ENCODE data around the gene SEMA4F. TPM values are rescaled to one million over a fixed set of nuclear protein-coding genes. Genes with fewer than 3 reads are reported as not detected.

Gene SEMA4F
- total RNA-seq, 1 donor from 2014 or later, result 3.2 TPM

DNA sequence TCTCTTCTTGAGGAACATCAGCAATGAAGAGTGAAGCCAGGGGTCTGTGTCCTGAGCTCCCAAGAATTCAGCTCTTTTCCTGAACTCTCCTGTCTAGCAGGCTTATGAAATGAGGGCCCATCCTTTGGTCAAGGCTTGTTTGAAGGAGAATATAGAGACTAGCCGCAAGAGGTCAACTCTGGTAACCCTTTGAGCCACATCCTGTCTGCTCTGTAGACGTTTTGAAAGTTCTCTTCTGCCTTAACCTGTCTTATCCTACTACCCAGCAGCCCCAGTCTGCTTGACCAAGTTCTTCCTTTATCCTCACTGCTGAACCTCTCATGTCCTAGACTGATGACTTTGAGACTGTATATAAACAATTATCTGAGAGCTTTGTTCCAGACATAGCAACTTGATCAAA, 5.4 kb downstream of the SEMA4F start:
- no peak for DNase-seq

DNA sequence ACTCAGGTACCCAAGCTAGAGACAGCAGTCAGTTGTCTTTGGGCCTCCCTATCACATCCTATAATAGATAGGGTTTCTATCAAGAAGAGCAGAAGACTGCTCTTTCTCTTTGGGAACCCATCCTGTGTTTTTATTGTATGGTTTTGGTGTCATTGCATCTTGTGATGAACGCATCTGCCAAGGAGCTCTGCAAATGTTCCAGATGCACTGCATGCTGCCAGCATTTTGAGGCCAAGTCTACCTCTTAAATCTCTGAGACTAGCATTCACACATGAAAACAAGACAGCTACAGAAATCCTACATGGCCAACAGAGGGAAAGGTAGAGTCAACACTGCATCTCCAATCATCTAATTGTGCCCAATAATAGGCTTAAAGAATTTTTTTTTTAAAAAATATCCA, 14.0 kb downstream of the SEMA4F start:
- DNase-seq, result no peak

DNA sequence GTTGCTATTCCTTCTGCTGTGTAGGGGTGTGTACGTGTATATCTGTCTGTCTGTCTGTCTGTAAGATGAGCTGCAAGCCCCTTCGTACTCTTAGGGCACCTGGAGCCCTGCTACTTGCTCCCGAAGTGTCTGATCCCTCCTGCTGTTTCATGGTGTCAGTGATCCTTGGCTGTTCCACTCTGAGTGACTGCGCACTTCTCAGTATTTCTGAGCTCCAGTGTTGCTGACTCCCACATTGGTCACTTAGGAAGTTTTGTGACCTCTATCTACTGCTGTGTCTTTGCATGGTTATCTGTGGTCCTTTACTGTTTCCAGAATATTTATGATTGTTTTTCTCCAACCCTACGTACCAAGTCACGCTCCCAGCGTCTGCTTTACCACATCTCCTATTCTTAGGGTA, 16.2 kb downstream of the SEMA4F start:
- DNase-seq, result no peak

DNA sequence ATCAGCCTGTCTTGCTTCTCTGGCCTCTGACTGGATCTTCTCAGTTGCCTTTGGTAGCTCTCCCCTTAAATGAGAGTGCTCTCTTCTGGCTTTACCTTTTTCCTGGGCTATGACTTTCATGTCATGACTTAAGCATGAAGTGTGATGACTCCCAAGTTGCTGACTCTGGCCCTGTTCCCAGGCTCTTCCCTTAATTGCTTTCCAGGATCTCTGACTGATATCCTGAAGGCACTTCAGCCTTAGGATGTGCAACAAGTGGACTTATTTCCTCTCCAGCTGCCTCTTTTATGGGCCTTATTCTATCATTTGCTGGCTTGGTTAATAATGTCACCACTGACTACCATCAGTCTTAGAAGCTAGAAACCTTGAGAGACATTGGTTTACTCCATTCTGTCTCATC, 17.4 kb downstream of the SEMA4F start:
- DNase-seq, result no peak

DNA sequence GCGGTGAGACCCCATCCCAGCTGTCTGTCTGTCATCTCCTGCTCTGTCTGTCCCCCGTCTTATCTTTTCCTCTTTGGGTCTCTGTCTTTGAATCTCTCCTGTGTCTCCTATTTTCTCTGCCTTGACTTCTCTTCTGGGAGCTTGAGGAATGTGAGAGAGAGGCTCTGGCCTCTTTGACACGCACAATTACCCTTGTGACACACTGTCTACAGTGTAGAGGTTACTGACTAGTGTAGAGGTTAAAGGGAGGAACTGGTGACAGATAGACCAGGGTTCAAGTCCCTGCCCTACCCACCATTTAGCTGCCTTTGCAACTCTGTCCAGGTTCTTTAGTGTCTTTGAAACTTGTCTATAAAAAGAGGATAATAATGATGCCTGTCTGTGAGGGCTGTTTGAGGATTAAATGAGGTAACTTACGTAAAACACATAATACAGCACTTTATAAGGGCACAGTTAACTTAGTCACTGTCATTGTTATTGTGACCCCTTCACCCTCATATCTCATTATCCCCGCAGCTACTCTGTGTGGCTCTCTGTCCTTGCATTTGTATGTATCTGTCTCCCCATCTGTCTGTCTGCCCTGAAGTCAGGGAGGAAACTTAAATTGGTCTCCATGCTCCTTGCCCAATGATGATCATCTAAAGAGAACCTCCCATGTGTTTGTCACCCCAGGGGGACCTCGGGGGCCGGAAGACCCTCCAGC, 19.9 kb downstream of the SEMA4F start:
- no peak for DNase-seq

DNA sequence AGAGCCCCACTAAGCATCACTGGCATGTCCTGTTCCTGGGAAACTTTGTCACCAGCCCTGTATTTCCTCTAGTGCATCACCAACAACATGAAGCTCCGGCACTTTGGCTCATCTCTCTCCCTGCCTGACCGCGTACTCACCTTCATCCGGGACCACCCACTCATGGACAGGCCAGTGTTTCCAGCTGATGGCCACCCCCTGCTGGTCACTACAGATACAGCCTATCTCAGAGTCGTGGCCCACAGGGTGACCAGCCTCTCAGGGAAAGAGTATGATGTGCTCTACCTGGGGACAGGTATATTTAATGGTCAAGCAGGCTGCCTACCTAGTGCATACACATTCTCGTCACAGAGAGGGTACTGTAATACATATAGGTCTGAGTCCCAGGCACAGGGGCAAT, 21.0 kb downstream of the SEMA4F start:
- DNase-seq, result no peak

DNA sequence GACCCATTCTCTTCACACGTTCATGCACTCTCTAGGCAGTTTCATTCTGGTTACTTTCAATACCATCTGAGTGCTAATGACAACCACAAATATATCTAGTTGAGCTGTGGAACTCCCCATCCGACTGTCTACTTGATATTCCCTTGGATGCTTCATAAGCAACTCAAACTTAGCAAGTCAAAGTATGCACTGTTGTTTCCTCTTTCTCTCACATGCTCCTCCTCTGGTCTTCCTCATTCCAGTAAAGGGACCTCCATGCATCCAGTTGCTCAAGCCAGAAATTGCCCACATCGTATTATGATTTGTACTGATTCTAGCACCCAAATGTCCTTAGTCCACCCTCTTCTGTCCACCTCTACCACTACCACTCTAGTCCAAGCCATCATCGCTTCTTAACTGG, 22.3 kb downstream of the SEMA4F start:
- DNase-seq, result no peak

DNA sequence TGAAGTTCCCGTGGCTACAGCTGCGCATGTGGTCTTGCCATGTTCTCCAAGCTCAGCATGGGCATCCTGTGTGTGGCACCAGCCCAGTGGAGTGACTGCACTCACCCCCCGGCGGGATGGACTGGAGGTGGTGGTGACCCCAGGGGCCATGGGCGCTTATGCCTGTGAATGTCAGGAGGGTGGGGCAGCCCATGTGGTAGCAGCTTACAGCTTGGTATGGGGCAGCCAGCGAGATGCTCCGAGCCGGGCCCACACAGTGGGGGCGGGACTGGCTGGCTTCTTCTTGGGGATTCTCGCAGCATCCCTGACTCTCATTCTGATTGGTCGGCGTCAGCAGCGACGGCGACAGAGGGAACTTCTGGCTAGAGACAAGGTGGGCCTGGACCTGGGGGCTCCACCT, 25.6 kb downstream of the SEMA4F start:
- no peak for DNase-seq

DNA sequence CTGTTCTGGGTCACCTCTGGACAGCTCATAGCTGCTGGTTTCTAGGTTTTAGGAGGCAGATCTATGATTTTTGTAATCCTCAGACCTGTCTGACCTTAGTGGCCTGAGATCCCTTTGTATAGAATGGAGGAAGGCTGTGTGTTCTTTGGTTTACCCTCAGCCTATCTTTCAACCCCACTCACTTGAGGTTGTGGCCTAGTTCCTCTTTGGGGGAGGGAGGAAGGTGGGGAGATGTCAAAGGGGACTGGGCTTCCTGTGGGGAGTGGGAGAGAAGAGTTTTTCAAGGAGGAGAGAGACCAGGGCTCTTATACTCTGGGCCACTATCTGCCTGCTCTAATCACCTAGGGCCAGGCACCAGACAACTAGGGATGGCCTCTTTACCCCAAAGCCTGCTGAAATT, 28.5 kb downstream of the SEMA4F start:
- DNase-seq, result no peak

DNA sequence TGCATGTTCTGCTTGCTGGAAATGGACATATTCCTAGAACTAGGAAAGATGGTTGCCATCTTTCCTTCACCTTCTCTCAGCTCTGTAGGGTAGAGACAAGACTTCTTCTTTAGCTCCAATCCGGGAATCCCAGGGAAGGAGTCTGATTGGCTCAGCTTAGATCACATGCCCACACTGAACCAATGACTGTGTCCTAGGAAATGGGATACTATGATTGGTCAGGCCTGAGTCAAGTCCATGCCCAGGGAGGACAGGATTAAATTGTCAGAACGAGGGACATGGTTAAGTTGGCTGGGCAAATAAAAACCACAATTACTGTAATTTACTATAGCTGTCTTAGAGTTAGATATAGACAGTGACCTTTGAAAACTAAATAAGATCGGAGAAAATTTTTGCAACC, 31.4 kb downstream of the SEMA4F start:
- DNase-seq, result no peak

DNA sequence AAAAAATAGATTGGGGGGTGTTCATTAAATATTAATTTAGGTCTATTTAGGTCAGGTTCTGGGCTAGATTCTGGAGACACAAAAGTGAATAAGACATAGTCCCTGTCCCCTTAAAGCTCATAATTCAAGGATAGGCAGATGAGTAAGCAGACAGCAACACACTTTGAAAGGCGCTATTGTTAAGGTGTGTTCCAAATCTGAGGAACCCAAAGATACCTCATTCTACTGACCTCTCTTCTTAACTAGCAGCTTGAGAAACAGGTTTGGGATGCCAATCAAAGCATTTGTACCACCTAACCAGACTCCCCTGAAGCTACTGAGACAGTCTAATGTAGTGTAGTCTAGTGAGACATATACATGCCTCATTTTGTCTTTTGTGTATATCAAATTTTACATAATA, 34.8 kb downstream of the SEMA4F start:
- no peak for DNase-seq

DNA sequence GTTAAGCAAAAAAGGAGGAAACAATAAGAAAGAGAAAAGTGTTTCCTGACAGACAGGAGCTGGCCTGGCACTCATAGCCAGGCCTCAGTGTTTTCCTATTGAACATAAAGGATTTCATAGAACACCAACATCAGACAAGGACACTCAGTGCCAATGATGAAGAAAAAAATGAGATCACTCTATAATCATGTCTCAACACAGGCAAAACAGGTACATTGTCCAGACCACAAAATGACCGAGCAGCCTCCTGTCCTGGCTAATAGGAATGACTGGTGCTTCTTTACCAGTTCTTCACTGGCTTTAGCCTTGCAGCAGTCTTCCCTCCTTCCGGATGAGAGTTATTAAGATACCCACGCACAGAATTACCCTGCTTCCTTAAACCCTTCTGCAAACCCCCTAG, 35.6 kb downstream of the SEMA4F start:
- no peak for DNase-seq

DNA sequence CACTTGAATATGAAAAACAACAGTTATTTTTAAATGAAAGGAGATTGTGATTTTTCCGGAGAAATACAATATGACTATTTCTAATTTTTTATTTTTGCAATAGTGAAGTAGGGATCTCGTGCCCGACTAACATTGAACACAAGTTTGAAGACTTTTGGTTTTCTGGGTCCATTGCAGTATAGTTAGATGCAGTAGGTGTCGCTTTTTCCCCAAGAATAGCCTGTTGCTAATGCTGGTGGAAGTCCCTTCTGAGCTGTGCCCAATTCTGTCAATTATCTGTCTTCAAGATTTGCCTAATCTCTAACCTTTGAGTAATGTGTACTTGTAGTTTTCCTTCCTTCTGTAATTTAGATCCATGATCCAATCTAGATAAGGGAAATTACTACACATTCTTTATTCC, 36.5 kb downstream of the SEMA4F start:
- DNase-seq, result peak; percentile 42

DNA sequence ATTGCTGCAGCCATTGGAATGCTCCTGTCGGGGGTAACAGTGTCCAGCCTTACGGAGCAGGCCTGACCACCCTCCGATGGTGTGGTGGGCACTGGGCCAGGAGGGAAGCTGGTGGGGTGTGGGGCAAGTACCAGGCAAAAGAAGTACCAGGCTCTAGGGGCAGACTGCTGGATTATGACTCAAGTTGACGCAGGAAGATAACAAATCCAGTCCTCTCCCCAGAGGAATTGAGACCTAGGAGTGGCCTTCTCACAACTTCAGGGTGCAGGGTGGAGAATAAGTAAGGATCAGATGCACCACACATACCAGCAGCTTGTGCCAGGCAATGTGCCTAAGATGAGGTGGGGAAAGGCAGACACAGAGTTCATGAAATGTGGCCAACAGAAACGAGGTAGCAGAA, 37.9 kb downstream of the SEMA4F start:
- no peak for DNase-seq

DNA sequence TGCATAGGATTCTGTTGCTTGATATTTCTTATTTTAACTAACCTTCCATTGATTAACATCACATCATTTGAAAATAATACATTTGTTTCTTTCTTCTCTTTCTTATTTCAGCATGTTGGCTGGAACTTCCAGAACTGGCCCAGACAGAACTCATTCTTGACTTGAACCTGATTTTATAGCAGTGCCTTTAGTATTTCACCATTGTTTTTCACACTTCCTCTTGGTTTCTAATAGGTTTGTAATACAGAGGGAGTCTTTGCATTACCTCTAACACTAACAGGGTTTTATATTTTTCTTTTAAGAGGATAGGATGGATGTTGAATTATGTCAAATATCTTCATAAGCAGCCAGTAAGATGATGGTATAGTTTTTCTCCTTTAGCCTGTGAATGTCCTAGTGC, 39.2 kb downstream of the SEMA4F start:
- no peak for DNase-seq

DNA sequence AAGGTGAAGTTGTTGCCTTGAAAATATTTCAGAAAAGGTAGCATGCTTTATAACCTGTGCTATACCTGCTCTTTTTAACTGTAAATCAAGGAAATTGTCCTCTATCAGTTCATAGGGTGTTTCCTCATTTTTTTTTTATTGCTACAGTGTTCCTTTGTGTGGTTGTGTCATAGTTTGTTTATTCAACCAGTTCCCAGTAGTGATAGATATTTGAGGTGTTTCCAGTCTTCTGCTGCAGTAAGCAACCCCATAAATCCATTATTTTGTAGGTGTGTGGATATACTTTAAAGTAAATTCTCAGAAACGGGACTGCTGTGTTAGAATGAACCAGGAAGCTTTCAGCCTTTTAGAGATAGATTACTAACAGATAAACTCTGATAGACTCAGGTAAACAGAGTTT, 39.6 kb downstream of the SEMA4F start:
- no peak for DNase-seq

DNA sequence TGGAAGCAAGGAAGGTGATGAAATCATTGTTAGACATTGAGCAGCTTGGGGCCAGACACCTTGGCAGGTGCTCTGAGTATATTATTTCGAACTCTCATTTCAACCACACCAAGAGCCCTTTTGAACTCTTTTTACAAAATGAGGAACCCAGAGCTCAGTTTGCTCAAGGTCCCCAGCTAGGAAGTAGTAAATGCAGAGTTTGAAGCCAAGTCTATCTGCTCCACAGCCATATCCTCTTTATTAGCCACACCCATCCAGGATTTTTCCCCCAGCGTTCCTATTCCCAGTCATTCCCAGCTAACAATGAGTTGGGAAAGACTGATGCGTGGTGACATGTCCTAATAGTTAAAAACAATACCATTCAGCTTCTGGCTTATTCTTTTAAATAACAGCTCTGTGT, 40.2 kb downstream of the SEMA4F start:
- DNase-seq, result no peak

DNA sequence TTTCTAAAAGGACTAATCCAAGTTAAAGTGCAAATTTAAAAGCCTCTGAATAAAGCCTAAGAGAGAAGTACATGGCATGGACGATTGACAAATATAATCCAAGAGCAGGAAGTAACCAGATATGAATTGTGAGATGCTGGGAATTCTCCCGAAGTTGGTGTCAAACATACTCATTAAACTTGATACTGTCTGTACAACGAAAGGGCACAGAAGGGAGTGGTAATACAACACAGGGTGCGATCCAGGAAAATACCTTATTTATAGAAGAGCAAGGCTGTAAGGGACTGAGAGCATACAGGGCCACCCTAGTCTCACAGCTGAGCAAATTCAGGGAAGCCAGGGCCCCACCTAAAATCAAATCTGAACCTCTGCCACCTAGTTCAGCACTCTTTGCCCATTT, 41.6 kb downstream of the SEMA4F start:
- no peak for DNase-seq

DNA sequence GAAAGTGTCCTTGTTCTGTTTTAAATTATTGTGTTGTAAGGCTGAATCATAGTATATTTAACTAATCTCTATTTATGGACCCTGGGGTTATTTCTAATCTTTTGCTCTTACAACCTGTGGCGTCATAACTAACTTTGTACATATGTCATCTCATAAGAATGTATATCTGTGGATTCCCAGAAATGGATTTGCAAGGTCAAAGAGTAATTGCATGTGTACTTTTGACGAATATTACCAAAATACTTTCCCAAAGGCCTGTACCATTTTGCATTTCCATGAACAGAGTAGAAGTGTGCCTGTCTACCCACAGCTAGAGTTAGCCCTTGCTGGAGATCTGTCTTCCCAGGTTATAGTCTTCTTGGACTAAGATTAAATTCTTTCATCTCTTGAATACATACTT, 42.8 kb downstream of the SEMA4F start:
- DNase-seq, result no peak

DNA sequence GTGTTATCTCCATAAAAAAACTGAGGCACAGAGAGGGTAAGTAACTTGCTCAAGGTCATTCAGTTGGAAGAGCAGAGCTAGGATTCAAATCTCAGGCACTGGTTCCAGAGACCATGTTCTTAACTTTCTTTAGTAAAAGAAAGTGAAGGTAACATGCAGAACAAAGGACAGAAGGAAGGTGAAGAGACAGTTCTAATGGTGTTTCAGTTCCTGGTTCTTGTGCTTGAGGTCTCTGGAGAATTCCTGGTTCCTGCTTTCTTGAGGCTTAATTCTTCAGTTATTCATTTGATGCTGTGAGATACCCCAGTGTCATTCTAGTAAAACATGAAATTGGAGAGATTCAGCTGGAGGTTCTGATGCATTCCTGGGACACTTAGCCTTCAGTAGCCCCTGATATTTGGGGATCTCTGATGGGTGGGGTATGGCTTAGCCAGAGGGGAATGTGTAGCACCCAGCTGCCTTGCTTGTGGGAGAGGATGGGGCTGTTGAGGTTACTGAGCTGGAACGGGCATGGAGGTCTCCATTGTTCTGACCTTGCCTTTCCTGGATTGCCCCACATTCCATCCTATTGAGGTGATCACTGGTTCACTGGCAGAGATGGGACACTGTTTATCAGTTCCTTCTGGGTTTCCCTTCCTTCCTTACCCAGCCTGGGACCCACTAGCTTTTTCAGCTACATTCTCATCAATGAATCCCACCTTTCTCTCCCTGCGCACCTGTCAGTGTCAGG, 46.8 kb downstream of the SEMA4F start:
- DNase-seq, result no peak

DNA sequence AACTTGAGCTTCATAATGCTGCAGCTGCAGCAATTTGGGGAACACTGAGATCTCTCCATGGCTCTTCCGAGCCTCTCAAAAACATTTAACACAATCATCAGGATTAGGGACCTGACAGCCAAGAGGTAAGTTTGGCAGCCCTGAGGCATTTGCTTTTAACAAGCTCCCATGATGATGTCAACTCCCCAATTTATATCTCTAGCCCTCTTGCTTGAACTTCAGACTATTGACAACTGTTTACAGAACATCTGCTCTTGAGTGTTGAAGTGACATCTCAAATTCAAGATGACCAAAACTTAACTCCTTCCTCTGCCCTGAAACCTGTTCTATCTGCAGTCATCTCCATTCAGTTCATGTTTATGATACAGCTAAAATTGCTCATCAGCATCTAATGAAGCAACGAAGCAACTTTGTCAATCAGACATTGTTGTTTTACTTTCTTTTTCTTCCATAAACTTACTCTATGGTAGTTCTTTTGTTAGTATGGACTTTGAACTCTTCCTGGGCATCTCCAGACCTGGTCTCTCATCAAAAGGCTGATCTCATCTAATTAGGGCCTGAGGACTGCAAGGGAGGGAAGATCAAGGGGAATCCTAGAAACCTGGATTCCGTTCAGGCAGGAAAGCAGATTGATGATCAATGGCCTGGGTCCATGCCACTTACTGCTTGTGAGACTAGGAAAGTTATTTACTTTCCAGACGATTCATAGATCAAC, 48.1 kb downstream of the SEMA4F start:
- DNase-seq, result no peak

DNA sequence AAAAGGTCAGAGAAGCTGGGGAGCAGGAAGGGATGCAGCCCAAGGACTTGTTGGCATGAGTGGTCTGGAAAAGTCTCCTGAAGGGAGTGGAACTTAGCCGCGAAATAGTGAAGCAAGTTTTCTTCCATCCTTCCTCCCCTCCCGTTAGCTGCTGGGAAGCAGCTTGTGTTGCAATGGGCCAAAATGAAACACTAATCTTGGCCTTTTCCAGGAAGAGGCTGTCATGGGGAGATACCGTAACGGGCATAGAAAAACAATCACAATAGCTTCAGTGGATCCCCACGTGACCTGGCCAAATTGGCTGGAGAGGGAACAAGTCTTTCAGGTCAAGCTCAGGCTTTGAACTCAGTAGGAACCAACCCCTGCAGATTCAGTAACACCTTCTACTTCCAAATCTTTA, 49.3 kb downstream of the SEMA4F start:
- no peak for DNase-seq

DNA sequence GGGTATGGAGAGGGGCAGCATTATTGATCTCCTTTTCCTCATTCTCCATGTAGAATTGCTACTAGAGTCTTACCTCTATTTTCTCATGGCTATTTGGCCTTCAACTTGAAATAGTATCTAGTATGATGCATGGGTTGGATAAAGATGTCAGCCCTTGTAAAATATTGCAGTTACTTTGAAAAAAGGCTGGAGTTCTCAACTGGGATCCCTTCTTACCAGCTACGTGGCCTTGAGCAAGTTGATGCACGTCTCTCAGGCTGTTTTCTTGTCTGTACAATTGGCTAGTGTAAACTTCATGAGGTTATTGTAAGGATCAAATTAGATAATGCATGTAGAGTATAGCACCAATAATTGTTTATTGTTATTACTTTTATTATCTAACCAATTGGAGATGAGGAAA, 50.2 kb downstream of the SEMA4F start:
- DNase-seq, result no peak

DNA sequence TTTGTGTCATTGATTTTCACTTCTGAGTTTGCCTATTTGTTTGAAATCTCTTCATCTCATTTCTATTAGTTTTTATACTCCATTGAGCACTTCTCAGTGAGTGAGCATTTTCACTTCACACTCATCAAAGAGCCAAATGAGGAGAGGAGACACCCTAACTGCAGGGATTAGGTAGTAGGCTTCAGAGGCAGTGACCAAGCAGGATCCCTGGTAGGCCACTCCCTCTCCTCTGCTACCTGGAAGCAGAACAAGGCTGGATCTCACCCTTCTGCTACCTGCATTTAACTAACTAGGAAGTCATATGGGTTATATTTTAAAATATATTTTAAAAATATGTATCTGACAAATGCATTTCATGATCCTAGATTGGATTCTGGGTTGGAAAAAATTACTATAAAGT, 52.7 kb downstream of the SEMA4F start:
- DNase-seq, result no peak

All from skin of body (tissue), 2 donors.